Measurements from ENCODE around the gene GDF15.

The GDF15 gene

DNA sequence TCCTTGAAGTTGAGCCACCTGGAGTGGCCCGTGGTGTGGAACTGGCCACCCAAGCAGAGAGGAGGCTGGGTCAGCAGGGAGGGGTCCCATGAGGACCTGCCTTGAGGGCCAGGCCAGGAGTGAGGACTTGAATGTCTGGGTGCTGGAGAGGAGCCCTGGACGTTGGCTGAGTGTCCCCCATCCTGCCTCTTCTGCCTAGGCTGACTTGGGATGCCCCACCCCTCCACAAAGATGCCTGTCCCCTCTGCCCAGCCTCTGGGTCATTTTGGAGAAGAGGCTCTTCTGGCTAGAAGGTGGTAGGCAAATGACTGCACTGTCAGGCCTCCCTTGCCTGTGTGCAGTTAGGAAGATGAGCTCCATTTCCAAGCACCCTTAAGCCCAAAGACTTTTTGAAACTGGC lies 35.0 kb downstream of the GDF15 start:
- DNase-seq = no peak

DNA sequence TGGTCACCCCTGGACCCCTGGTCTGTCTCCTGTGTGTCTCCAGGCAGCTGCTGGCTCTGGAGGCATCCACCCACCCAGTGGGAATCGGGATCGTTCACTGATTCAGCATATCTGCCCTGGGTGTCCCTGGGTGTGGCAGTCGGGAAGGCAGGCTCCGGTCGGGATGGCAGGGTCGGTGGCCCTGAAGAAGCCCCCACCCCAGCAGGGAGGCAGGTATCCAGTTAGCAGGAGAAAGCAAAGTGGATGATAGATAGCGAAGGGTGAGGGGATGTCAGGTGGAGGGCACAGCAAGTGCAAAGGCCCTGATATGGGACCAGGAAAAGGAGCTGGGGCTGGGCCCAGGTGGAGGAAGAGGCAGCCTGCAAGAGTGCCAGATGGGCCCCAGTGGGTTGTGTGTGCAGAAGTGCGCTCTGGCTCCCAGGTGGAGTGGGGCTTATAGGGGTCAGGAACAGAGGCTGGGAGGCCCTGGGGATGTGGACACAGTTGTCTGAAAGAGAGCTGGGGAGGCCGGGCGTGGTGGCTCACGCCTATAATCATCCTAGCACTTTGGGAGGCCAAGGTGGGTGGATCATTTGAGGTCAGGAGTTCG lies 35.5 kb downstream of the GDF15 start:
- no peak for DNase-seq

DNA sequence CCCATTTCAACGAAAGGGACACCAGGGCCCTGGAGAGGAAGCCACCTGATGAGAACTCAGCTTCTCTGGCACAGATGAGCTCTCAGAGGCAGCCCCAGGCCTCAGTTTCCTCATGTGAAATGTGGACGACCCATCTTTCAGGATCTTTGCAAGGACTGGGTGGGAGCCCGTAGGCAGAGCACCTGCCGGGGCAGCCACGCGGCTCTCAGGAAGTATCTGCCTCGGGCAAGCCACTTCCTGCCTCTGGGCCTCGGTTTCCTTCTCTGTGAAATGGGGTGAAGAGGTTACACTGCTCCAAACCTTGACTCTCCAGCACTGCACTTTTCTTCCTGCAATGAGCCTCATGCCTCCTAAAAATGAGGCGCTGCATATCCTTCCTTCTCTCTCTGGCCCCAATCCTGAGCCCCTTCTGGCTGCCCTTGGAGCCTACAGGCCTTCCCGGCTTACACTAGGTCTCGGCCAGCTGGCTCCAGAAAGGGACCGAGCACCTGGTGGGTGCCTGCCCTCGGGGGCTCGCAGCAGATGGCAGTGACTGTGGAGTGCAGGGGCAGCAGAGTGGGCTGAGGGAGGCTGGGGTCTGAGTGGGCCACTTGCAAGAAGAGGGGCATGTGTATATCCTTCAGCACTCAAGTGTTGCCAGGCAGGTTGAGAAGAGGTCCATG lies 36.7 kb downstream of the GDF15 start:
- DNase-seq = no peak

DNA sequence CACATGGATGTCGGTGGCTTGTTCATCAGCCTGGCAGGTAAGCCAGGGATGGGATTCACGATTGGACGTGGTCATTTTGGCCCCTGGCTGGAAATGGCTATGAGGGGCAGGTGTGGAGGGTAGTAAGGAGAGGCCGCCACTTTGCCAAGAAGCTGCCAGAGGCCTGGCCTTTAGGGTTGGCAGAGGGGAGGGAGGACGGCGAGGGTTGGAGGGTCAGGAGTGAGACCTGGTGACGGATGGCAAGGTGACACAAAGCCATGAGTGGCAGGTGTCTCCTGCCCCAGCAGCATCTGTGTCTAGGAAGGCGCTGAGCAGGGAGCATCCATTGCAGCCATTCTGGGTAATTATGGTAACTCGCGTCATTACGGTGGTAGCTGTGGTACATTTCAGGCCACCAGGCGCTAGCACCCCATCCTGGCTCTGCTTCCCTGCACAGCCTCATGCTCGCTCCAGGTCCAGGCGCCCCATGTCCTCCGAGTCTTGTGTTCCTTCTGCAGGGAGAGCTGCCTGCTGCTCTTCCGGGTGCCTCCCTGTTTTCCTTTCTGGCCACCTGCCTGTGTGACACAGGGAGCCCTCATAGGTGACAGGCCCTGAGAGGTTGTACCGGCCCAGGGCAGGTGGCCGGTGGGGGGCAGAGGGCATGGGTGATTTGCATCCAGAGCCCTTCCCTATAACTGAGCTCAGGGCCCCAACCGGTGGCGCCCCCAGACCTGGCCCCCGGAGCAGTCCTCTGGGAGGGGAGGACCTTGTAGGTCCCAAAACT lies 37.5 kb downstream of the GDF15 start:
- DNase-seq = no peak

DNA sequence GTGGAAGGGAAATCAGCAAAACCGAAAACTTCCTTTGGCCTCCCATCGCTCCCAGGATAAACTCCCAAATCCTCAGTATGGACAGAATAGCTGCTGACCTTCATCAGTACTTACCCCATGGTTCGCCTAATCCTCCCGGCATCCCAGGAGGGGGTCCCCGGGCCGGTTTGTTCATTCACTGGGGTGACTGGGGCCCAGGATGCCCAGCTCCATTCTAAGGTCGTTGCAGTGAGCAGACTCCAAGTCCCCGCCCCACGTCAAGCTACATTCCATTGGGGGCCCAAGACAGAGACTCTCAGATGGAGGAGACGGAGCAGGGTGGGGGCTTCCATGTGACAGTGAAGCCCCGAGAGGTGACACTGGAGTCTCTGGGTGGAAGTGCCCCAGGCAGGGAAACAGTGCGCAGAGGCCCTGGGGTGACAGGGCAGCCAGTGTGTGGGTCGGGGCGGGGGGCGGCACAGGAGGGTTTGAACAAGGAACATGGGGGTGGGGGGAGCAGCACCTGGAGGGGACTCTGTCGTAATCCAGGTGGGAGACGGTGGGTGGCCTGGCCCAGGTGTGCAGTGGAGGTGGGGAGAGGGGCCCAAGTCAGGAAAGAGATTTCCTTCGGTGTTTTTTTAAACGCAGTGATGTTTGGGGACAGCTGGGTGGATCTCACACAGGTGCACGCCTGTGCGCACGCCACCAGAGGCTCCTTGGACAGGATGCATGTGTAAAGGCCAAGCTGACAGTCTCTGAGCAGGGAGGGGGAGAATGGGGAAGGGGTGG lies 38.3 kb downstream of the GDF15 start:
- no peak for DNase-seq

DNA sequence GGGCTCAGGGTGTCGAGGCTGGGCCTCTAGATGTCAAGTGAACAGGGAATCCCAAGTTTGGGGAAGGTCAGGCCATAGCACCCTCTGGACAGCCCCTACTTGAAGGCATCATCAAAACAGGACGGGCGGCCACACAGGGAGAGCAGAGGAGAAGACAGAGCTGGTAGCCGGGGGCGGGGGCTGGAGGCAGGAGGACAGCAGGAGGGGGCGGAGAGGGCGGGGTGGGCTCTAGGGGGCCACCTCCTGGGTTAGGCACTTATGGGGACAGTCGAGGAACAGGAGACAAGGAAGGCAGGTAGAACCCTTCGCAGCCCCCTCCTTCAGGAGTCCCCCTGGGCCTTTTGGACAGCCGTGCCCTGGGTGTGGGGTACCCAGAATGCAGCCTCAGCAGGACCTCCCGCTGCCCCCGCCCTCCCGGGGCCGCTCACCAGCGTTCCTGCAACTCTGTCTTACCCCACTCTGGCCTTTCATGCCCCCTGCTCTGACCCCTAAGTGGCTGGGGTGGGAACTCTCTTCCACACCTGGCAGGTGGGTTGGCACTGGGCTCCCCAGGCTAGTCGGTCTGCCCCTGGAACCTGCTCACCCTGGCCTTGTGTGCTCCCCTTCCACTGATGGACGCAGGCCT lies 39.0 kb downstream of the GDF15 start:
- no peak for DNase-seq

DNA sequence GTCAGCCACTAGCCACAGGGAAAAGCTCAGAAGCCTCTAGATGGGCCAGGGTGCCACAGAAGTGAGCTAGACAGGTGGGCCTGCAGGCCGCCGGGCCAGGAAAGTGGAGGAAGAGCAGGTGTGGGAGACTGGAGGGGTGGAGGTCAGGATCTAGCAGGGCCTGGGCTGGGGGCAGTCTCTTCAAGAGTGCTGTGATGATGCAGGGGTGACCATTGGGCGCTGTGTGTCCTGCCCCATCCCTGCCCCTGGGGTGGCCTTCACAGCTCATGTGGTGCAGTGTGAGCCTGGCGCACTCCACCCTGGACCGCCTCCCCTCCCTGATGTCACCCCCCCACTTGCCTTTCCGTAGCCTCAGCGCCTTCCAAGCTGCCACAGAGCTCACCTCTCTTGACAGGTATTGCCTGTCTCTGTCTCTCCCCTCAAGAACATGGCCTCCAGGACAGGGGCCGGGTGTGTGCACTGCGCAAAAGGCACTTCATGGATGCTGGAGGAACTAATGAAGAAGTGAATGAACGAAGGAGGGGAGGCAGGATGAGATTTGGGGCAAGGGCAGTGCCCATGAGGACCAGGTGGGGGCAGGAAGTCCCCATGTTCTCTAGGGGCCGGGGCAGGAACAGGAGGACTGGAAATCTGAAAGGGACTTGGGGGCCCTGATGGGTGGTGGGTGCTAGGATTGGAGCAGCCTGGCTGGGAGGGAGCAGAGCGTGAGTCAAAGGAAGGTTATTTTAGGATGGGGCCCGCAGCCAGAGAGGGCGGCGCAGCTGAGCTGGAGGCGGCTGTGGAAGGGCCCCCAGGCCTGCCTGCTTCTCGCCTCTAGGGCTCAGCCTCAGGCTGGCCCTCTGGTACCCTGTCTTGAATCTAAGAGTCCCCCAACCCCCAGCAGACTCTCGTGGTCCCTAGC lies 39.8 kb downstream of the GDF15 start:
- no peak for DNase-seq

DNA sequence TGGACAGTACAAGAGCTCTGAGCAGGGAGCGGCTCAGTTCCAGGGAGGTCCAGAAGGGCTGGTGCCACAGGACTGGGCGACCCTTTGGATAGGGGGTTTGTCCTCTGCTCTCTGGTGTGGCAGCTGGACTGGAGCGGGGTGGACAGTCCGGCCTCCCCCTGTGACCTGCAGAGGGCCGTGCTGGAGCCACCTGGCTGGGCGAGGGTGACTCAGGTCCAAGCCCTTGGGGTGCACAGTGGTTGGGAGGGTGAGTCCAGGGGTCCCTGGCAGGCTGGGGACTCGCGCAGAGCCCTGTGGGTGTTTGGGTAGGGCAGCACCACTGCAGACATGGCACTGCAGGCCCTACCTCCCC lies 40.4 kb downstream of the GDF15 start:
- DNase-seq = no peak

DNA sequence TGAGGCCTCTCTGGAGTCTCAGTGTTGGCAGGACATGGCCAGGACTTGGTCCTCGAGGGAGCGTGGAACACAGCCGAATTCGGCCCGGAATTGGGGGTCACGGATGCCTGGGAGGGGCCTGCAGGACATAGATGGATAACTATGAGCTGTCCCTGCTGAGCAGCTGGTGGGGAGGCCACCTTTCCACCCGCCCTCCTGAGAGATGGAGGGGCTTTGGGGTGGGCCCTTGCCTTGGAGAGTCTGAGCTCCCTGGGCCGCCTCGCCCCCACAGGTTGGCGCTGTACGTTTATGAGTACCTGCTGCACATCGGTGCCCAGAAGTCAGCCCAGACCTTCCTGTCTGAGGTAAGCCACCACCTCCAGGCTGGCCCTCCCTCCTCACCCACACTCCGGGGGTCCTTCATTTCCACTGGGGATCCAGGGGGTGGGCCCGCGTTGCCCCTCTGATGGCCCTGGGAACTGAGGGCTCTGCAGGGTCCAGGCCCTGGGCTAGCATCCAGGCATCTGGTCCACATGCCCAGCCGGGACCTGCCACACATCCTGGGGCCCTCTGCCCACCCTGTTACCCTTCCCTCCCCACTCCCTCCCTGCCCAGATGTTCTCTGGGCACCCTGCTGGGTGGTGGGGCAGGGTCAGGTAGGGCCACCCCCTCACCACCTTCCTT lies 41.3 kb downstream of the GDF15 start:
- DNase-seq = no peak

DNA sequence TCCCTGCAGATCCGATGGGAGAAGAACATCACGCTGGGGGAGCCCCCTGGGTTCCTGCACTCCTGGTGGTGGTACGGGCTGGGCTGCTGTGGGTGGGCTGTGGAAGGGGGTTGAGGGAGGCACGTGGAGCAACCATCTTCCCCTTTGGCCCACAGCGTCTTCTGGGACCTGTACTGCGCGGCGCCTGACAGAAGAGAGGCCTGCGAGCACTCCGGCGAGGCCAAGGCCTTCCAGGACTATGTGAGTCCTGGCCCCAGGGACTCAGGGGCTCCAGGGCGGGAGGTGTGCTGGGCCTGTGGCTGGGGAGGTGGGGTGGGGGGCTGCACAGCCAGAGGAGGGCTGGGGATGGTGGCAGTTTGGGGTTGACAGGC lies 41.8 kb downstream of the GDF15 start:
- no peak for DNase-seq

DNA sequence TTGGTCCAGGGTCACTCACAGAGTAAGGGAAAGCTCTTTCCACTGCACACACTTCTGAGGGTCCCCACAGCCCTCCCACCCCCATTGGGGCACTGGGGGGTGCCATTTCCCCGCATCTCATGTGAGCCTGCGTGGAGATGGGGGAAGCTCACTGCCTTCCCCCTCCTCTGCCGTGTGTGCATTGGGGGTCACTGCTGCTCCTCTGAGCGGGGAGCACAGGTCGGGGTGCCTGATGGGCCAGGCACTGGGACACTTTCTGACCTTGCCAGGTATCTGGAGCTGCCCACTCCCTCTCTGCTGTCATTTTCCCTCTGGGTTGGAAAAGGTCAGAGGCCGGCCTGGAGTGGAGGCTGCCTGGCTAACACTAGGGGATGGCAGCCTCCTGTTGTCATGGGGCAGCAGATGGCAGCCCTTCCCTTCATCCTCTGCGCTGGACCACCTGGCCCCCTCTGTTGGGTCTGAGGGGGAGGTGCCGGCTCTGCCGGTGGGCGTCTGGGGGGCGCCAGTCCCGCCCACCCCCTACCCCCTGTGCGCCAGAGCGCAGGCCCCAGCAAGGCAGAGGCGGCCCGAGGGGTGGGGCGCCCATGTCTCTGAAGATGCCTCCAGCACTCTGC lies 42.3 kb downstream of the GDF15 start:
- no peak for DNase-seq

DNA sequence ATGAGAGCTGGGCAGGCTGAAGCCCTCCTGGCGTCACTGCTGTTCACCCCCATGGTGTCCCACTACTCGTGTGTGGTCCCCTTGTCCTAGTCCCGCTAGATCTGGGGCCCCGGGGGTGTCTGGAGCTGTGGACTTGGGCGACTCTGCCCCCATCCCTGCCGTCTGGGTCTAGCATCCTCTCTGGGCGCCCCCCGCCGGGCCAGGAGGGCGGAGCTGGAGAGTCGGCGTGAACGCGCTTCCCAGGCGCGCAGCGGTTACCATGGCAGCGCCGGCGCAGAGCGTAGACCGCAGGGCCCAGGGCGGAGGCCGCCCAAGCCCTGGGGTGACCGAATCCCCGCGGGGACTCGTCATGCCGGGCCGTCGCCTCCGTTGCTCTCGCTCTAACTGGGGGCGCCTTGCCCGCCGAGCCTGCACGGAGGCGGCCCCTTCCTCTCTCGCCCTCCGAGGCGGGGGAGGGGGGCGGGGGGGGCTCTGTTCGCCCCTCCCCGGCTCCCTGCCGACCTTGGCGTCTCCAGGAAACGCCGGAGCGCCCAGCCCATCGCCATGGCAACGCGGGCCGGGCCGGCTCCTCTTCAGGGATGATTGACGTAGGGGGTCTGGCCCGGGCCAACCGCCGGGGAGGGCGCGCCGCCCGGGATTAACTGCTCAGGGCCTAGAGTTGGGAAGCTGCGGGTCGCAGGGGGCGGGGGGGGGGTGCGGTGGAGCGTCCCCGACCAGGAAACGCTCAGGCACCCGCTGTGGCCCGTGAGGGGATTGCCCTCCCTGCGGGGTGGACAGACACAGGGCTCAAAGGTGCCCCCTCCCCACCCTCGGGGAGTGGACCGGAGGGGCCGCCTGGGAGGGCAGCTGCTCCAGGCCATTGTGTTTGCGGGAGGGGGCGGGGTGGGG lies 43.1 kb downstream of the GDF15 start:
- DNase-seq = peak; percentile 86

DNA sequence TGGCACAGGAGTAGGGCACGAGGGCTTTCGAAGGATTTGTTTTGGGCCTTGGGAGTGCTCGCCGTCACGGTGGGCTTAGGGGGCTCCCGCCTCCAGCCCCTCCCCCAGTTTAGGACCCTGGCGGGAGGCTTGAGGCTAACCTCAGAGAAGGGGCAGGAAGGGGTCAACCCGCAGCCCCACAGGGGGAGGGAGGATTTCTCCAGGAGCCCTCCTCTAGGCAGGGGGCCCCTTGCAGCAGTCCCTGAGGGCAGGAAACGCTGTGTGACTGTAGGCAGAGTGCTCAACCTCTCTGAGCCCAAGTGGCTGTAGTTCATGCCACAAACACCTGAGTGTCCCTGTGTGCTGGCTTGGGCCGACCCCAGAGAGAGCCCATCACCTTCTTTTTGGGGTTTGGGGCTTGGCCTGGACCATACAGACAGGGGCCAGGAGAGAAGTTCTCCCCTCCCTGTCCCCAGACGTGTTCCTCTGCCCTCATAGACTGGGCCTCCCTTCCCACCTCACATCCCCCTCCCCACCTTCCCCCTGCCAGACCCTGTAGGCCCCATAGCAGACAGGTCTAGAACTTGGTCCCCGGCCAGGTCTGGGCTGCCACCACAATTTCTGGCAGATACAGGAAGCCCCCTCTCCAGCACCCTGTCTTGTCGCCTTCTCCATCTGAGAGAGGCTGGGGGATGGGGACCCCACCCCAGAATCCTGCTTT lies 43.9 kb downstream of the GDF15 start:
- DNase-seq = no peak

DNA sequence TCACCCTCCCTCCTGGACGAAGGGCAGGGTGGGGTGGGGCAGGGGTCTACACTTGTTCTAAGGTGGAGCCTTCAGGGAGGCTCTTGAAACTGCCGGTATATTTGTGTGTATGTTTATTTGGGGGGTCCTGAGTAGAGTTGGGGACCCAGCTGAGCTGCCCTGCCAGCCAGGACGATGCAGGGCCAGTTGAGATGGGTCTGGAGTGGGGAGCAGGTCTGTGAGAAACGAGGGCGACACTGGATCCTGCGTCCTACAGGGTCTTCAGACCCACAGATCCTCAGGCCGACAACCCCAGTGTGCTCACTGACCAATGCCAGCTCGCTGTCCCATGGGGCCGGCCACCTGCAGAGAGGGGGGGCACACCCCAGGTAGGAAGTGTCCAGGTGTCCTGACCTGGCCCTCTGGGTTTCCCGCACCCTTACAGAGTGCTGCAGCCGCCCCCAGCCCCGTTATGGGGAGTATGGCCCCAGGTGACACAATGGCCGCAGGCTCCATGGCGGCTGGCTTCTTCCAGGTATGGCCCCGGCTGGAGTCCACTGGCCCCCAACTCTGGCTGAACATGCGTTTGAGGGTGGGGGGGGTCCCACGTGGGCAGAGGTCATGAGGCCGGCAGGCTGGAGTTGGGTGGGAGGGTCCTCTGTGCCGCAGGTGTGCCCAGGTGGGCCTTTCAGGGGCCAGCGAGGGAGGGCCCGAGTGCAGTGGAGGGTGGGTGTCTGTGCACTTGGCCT lies 44.6 kb downstream of the GDF15 start:
- DNase-seq = no peak

DNA sequence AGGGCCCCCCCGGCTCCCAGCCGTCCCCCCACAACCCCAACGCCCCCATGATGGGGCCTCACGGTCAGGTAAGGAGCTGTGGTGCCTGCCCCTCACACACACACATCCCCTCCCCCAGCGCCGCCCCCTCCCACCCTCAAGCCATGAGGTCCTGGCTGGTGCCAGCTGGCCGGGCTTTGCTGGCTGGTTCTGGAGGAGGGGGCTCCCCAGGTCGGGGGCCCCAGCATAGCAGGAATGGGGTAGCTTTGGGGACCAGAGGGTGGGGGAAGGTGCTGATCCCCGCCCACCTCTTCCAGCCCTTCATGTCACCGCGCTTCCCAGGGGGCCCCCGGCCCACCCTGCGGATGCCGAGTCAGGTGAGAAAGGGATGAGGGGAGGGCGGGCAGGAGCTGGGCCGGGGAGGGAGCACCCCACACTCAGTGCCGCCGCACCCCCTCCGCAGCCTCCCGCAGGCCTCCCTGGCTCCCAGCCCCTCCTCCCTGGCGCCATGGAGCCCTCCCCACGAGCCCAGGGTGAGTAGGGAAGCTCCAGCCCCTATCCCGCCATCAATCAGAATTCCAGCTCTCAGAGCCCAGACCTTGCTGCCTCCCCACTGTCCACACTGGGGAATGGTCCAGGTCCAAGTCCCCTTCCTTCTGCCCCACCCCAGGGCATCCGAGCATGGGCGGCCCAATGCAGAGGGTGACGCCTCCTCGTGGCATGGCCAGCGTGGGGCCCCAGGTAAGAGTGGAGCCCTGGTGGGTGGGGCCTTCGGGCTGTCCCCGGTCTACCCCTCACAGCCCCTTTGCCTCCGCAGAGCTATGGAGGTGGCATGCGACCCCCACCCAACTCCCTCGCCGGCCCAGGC lies 45.6 kb downstream of the GDF15 start:
- no peak for DNase-seq

DNA sequence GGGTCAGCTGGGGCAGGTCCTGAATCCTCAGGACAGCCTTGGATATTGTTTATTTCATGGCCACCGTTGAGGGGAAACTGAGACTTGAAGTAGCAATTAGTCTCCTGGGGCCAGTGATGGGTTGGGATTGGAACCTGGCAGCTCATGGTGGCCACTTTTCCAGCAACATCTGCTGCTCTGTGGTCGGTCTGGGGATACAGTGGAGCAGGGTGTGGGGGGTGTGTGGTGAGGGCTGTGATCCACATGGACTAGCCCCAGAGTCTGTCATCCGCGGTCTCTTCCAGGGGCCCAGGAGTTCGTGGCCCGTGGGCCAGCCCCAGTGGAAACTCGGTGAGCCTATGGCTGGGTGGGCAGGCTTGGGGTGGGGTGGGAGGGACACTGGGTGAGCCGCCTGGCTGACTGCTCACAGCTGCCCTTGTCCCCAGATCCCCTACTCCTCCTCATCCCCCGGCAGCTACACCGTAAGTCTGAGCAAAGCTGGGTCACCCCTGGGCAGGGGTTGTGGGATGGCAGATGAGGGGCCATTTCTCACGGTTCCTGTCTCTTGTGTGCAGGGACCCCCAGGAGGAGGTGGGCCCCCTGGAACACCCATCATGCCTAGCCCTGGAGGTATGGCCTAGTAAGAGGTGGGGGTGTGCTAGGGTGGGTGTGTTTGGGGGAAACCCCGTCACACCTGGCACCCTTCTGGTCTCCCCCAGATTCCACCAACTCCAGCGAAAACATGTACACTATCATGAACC lies 46.5 kb downstream of the GDF15 start:
- no peak for DNase-seq
